H9 (cell line): Measurements from ENCODE around the gene SEMA6C. TPM values are rescaled to one million over a fixed set of nuclear protein-coding genes. Genes with fewer than 3 reads are reported as not detected.
A peak's percentile ranks its signal among the peaks of the same experiment; 100 is the strongest.

ENCODE experiments used
- DNase-seq: peaks from one replicate; pipeline ENCODE4 v3.0.0-alpha.2; 2017
- H2AFZ ChIP-seq: one replicate; pipeline ENCODE4 v1.6.1; 2013; ENCODE audit warnings: mild to moderate bottlenecking, low read length, control low read depth, moderate library complexity
- H2AK5ac ChIP-seq: 2 replicates; pipeline ENCODE4 v1.6.1; 2013; ENCODE audit warnings: low read length, control low read depth, mixed read lengths; ENCODE audit not compliant: insufficient read length
- H2BK120ac ChIP-seq: one replicate; pipeline ENCODE4 v1.6.1; 2013; ENCODE audit warnings: low read depth, mild to moderate bottlenecking, low read length, control low read depth, inconsistent platforms; ENCODE audit not compliant: poor library complexity, severe bottlenecking
- H2BK12ac ChIP-seq: 2 replicates; pipeline ENCODE4 v1.6.1; 2013; ENCODE audit warnings: low read length, control low read depth, mixed read lengths, low read depth; ENCODE audit not compliant: insufficient read length
- H2BK15ac ChIP-seq: 2 replicates; pipeline ENCODE4 v1.6.1; 2013; ENCODE audit warnings: low read depth, low read length, control low read depth
- H2BK20ac ChIP-seq: one replicate; pipeline ENCODE4 v1.6.1; 2013; ENCODE audit warnings: low read depth, mild to moderate bottlenecking, low read length, control low read depth, inconsistent platforms; ENCODE audit not compliant: poor library complexity, severe bottlenecking
- H2BK5ac ChIP-seq: 2 replicates; pipeline ENCODE4 v1.6.1; 2013; ENCODE audit warnings: low read length, control low read depth, mixed read lengths; ENCODE audit not compliant: insufficient read length
- H3K14ac ChIP-seq: 2 replicates; pipeline ENCODE4 v1.6.1; 2013; ENCODE audit warnings: low read length, control low read depth; ENCODE audit not compliant: insufficient read depth
- H3K18ac ChIP-seq: 2 replicates; pipeline ENCODE4 v1.6.1; 2013; ENCODE audit warnings: low read depth, mild to moderate bottlenecking, mixed read lengths, low read length, control low read depth; ENCODE audit not compliant: insufficient read length
- H3K23ac ChIP-seq: 2 replicates; pipeline ENCODE4 v1.6.1; 2013; ENCODE audit warnings: low read length, control low read depth, mixed read lengths, low read depth; ENCODE audit not compliant: insufficient read length
- H3K23me2 ChIP-seq: 2 replicates; pipeline ENCODE4 v1.6.1; 2013; ENCODE audit warnings: low read depth, mild to moderate bottlenecking, mixed read lengths, low read length, control low read depth; ENCODE audit not compliant: insufficient read length, poor library complexity, severe bottlenecking
- H3K27ac ChIP-seq: 2 replicates; pipeline ENCODE4 v1.5.1; 2013; ENCODE audit warnings: low read length, control low read depth, mixed read lengths, low read depth; ENCODE audit not compliant: insufficient read length
- H3K27me3 ChIP-seq: 2 replicates; pipeline ENCODE4 v1.6.1; 2013; ENCODE audit warnings: low read length, control low read depth, inconsistent platforms; ENCODE audit not compliant: insufficient read depth
- H3K4ac ChIP-seq: 2 replicates; pipeline ENCODE4 v1.6.1; 2013; ENCODE audit warnings: low read depth, mild to moderate bottlenecking, control low read depth, inconsistent platforms, low read length, moderate library complexity
- H3K4me1 ChIP-seq: 2 replicates; pipeline ENCODE4 v1.6.1; 2013; ENCODE audit warnings: low read length, control low read depth, inconsistent platforms; ENCODE audit not compliant: insufficient read depth
- H3K4me2 ChIP-seq: 2 replicates; pipeline ENCODE4 v1.6.1; 2013; ENCODE audit warnings: low read length, control low read depth, mixed read lengths; ENCODE audit not compliant: insufficient read length, insufficient read depth
- H3K56ac ChIP-seq: 2 replicates; pipeline ENCODE4 v1.6.1; 2013; ENCODE audit warnings: low read depth, mild to moderate bottlenecking, mixed read lengths, low read length, control low read depth; ENCODE audit not compliant: insufficient read length
- H3K79me1 ChIP-seq: 2 replicates; pipeline ENCODE4 v1.6.1; 2013; ENCODE audit warnings: low read depth, mild to moderate bottlenecking, moderate library complexity, low read length, control low read depth, inconsistent platforms; ENCODE audit not compliant: insufficient read depth, poor library complexity, severe bottlenecking
- H3K79me2 ChIP-seq: 2 replicates; pipeline ENCODE4 v1.6.1; 2013; ENCODE audit warnings: low read length, control low read depth, inconsistent platforms; ENCODE audit not compliant: insufficient read depth
- H3K9ac ChIP-seq: 2 replicates; pipeline ENCODE4 v1.6.1; 2013; ENCODE audit warnings: low read length, control low read depth, mixed read lengths; ENCODE audit not compliant: insufficient read length; ENCODE audit errors: extremely low read depth
- H3K9me3 ChIP-seq: one replicate; pipeline ENCODE4 v1.6.1; 2013; ENCODE audit warnings: low read depth, low read length, inconsistent platforms; ENCODE audit not compliant: control insufficient read depth
- H3T11ph ChIP-seq: one replicate; pipeline ENCODE4 v1.6.1; 2013; ENCODE audit warnings: mild to moderate bottlenecking, low read length, control low read depth, inconsistent platforms
- H4K20me1 ChIP-seq: one replicate; pipeline ENCODE4 v1.6.1; 2013; ENCODE audit not compliant: control insufficient read depth, insufficient read length, insufficient read depth
- H4K5ac ChIP-seq: 2 replicates; pipeline ENCODE4 v1.6.1; 2013; ENCODE audit warnings: low read depth, mild to moderate bottlenecking, mixed read lengths, low read length, control low read depth; ENCODE audit not compliant: insufficient read length
- H4K8ac ChIP-seq: replicated peaks from 2 replicates; pipeline ENCODE4 v1.6.1; 2013; ENCODE audit warnings: low read length, control low read depth, mixed read lengths, low read depth; ENCODE audit not compliant: insufficient read length
- H4K91ac ChIP-seq: 2 replicates; pipeline ENCODE4 v1.6.1; 2013; ENCODE audit warnings: low read depth, mild to moderate bottlenecking, moderate library complexity, mixed read lengths, low read length, control low read depth; ENCODE audit not compliant: insufficient read length
- H3K27ac Mint-ChIP-seq, 3 experiments: 2 replicates in 2 of 3; 3 replicates in 1 of 3; pipeline ENCODE4 v1.8.0; 2020 to 2021; ENCODE audit warnings: mixed read lengths in 3 of 3, mild to moderate bottlenecking in 1 of 3, moderate library complexity in 1 of 3
- H3K27me3 Mint-ChIP-seq: 2 replicates; pipeline ENCODE4 v1.8.0; 2021; ENCODE audit warnings: low read depth, mild to moderate bottlenecking, moderate library complexity, mixed read lengths
- H3K36me3 Mint-ChIP-seq, 3 experiments: 2 replicates in 2 of 3; 3 replicates in 1 of 3; pipeline ENCODE4 v1.8.0; 2020 to 2021; ENCODE audit warnings: low read depth in 3 of 3, mixed read lengths in 3 of 3; ENCODE audit not compliant: insufficient read depth in 1 of 3
- H3K4me1 Mint-ChIP-seq, 2 experiments: 2 replicates each; pipeline ENCODE4 v1.8.0; 2020; ENCODE audit warnings: mixed read lengths in 2 of 2
- H3K4me3 Mint-ChIP-seq, 2 experiments: 2 replicates in 1 of 2; 3 replicates in 1 of 2; pipeline ENCODE4 v1.8.0; 2020 to 2021; ENCODE audit warnings: mild to moderate bottlenecking in 2 of 2, mixed read lengths in 2 of 2, moderate library complexity in 1 of 2
- H3K9me3 Mint-ChIP-seq, 2 experiments: 2 replicates in 1 of 2; 3 replicates in 1 of 2; pipeline ENCODE4 v1.8.0; 2020; ENCODE audit warnings: mild to moderate bottlenecking in 2 of 2, mixed read lengths in 2 of 2, moderate library complexity in 1 of 2
- CTCF ChIP-seq: fragments of 200-600 bp; sonication (generic); conservative IDR thresholded peaks from 3 replicates; pipeline ENCODE4 v1.8.0; 2021; ENCODE audit warnings: antibody characterized with exemption, mild to moderate bottlenecking
- WGBS: extraction: QIAGEN DNeasy Blood & Tissue Kit; methylation state at CpG from one replicate; pipeline ENCODE4 v1.1.7; 2013; ENCODE audit warnings: missing lambda C conversion rate, low lambda C conversion rate, mixed read lengths; ENCODE audit not compliant: insufficient read length; ENCODE audit errors: extremely low coverage; 5-methylcytosine and 5-hydroxymethylcytosine counted together
- total RNA-seq: library from RNA; stranded (reverse); gene quantifications from 2 replicates; pipeline ENCODE4 v1.2.1, GENCODE V29; 2021

The SEMA6C gene
- total RNA-seq, 1 experiment from 2014 or later, result 12.3 TPM

GRCh38 chr1:151175041-151175741 lies 28.8 kb upstream of the SEMA6C start:
- DNase-seq, result no peak
- Histone ChIP-seq H2BK120ac (no peak overlapping the region), H3K18ac (no peak overlapping the region), H4K5ac (no peak overlapping the region), H3K14ac (no peak overlapping the region), H3K79me1 (no peaks in the 10 kb centered on the region), H2BK5ac (no peak overlapping the region), H2BK12ac (no peak overlapping the region), H2BK15ac (no peak overlapping the region), H2AK5ac (no peak overlapping the region), H3T11ph (no peak overlapping the region), H3K4me1 (no peaks in the 10 kb centered on the region), H3K4ac (no peak overlapping the region), H3K9ac (no peak overlapping the region), H3K23ac (no peak overlapping the region), H3K23me2 (no peaks in the 10 kb centered on the region), H3K4me2 (no peak overlapping the region), H3K9me3 (no peaks in the 10 kb centered on the region), H2BK20ac (no peak overlapping the region), H4K20me1 (no peaks in the 10 kb centered on the region), H3K79me2 (no peaks in the 10 kb centered on the region), H4K91ac (no peak overlapping the region), H4K8ac (no peak overlapping the region), H3K27ac (no peak overlapping the region), H3K56ac (no peak overlapping the region), H2AFZ (no peak overlapping the region), H3K27me3 (no peaks in the 10 kb centered on the region)
- Mint-ChIP-seq H3K9me3 (no peaks in the 10 kb centered on the region), H3K36me3 (peaks cover 29 to 55% (median 47%) of the 10 kb centered on the region in 3 experiments; a peak in 6 of 7 replicates), H3K27ac (peak overlapping the region in 2 of 3 experiments; percentile 28 to 60; a peak in 2 of 7 replicates), H3K4me1 (peaks cover 2 to 3% of the 10 kb centered on the region in 2 experiments), H3K4me3 (no peak overlapping the region), H3K27me3 (no peaks in the 10 kb centered on the region)
- WGBS, result no CpG with 5 or more reads among the region's 6 CpGs
- no peak for TF ChIP-seq CTCF
